Heart right ventricle (tissue), 16 donors: ENCODE results near the gene UBQLN1. TPM values are rescaled to one million over a fixed set of nuclear protein-coding genes. Genes with fewer than 3 reads are reported as not detected.

Experiments
- ATAC-seq, 8 donors: fragments of 200-7000 bp; cut with Tn5 transposase; one replicate each; pipeline ENCODE4 v1.9.1; 2020; ENCODE audit warnings: mild to moderate bottlenecking in 8 of 8, moderate library complexity in 8 of 8, moderate number of reproducible peaks in 1 of 8
- DNase-seq, 2 donors: peaks; one replicate each; pipeline ENCODE4 v3.0.0-alpha.2; 2020
- H3K27ac ChIP-seq, 10 donors: fragments of 200-600 bp; sonication (generic) in 2 of 10; one replicate each; pipeline versions ENCODE4 v1.5.0 to v1.8.0; 2020 to 2022; ENCODE audit warnings: mild to moderate bottlenecking in 3 of 10
- H3K27me3 ChIP-seq, 7 donors: fragments of 200-600 bp; one replicate each; pipeline ENCODE4 v1.8.0; 2021 to 2022; ENCODE audit warnings: mild to moderate bottlenecking in 2 of 7
- H3K36me3 ChIP-seq, 9 donors: fragments of 200-600 bp; sonication (generic) in 1 of 9; one replicate each; pipeline versions ENCODE4 v1.5.0 to v1.8.0; 2020 to 2022; ENCODE audit warnings: mild to moderate bottlenecking in 2 of 9
- H3K4me1 ChIP-seq, 9 donors: fragments of 200-600 bp; sonication (generic) in 1 of 9; one replicate each; pipeline versions ENCODE4 v1.5.0 to v1.8.0; 2020 to 2022; ENCODE audit warnings: mild to moderate bottlenecking in 4 of 9
- H3K4me3 ChIP-seq, 10 donors: fragments of 200-600 bp; sonication (generic) in 2 of 10; one replicate each; pipeline versions ENCODE4 v1.5.0 to v1.8.0; 2020 to 2022; ENCODE audit warnings: mild to moderate bottlenecking in 7 of 10, moderate library complexity in 2 of 10
- H3K9me3 ChIP-seq, 11 donors: fragments of 200-600 bp in 10 of 11; sonication (generic) in 2 of 11; one replicate each; pipeline versions ENCODE4 v1.5.0 to v1.8.0; 2013 to 2022; ENCODE audit warnings: mild to moderate bottlenecking in 2 of 11, control low read depth in 1 of 11, moderate library complexity in 1 of 11
- CTCF ChIP-seq, 9 donors: fragments of 200-600 bp; sonication (generic) in 2 of 9; IDR thresholded peaks; one replicate each; pipeline versions ENCODE4 v1.5.0 to v1.8.0; 2021 to 2022; ENCODE audit warnings: antibody characterized with exemption in 9 of 9, mild to moderate bottlenecking in 5 of 9, moderate library complexity in 1 of 9
- WGBS, 2 donors: extraction: QIAGEN DNeasy Blood & Tissue Kit; methylation state at CpG; one replicate each; pipeline ENCODE4 v1.1.7; 2013; ENCODE audit warnings: inconsistent platforms in 1 of 2; 5-methylcytosine and 5-hydroxymethylcytosine counted together
- intact Hi-C, 10 donors: fragments of 100-400 bp; cut with DNase I; formaldehyde crosslinking; loops; one replicate each; pipeline versions ENCODE4 v1.11.1 to v1.14.2; 2022
- polyA plus RNA-seq, 2 donors: library from polyadenylated mRNA; stranded (reverse); fragments of 200-250 nt; gene quantifications; one replicate each; pipeline ENCODE4 v1.2.3, GENCODE V29; 2013
- total RNA-seq, 10 donors: library from RNA; stranded (reverse); fragmentation: NEBNext Ultra II Directional in 3 of 10; extraction: Animal tissue kit (Norgen Biotek cat#: 25700) in 3 of 10; gene quantifications; one replicate each; pipeline versions ENCODE4 v1.2.1 to v1.2.4, GENCODE V29; 2021 to 2023
- donor health status: Arrhythmogenic right ventricular cardiomyopathy.
- donor health status: ischemic (EF 13 %, LVEDD 7.1; RV severe dilation, severe dysfunction).
- donor health status: healthy with polysubstance abuse.
- donor health status: DM: no; HTN: yes; CAD: no.
- donor health status: DM: no; HTN: no; CAD: no.
- donor health status: ischemic (EF 25% LVEDD 6.9; RV normal size, moderate dysfunction).
- donor health status: ischemic (EF 25% LVEDD 5.7; RV mildly dilated, moderate dysfunction).
- donor health status: healthy.
- donor health status: DM: yes; HTN: yes; CAD: no.
- donor health status: Ischemic cardiomyopathy.
- donor health status: ischemic (EF 35%, LVEDD 5.7; RV mildly dilated, moderate dysfunction).
- donor health status: nonischemic (EF 11% LVEDD 7.7; RV severe dilation, severe dysfunction).
- donor health status: DM: yes; HTN: yes; CAD: no.
- donor health status: PGD.
- donor health status: ischemic (EF 29% LVEDD 5.4; RV normal size, mild dysfunction).
- donor health status: nonischemic (EF 23%, LVEDD 6.1; RV moderate dilation, normal function).

UBQLN1 gene
- total and polyA plus RNA-seq, 12 donors = 20.2 to 123 (median 92.6) TPM

DNA sequence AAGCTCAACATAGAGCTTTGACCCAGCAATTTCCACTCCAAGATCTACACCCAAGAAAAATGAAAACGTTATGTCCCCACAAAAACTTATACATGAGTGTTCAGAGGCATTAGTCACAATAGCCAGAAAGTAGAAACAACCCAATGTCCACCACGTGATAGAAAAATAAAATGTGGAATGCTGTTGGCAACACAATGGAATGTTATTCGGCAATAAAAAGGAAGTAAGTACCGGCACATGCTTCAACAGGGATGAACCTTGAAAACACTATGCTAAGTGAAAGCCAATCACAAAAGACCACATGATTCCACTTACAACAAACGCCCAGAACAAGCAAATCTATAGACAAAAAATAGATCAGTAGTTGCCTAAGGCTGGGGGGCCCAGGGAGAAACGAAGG lies 6.0 kb downstream of the UBQLN1 start:
- no peaks in the 10 kb centered on the region for H3K27me3 ChIP-seq
- TF ChIP-seq CTCF (IDR thresholded peaks at IDR 0.05) = no peak
- no peak overlapping the region for H3K4me3 ChIP-seq
- intact Hi-C loops = loop anchor here in 1 of 10 donors (10.0 kb wide), 1 partner anchor 47 kb away; no protein-coding TSS in a partner anchor
- WGBS, 2 donors = 31 to 32% methylated on average over 6 of the region's 6 CpGs
- peak in 4 of 8 donors; percentile 33 to 51 (median 39) for ATAC-seq
- peaks cover 0 to 90% (median 62%) of the 10 kb centered on the region in 9 donors for H3K4me1 ChIP-seq
- peaks cover 0 to 7% (median 0%) of the 10 kb centered on the region in 11 donors for H3K9me3 ChIP-seq
- H3K36me3 ChIP-seq = peaks cover 0 to 5% (median 0%) of the 10 kb centered on the region in 9 donors
- no peak for DNase-seq
- peak overlapping the region in 4 of 10 donors; percentile 10 to 46 (median 19) for H3K27ac ChIP-seq

DNA sequence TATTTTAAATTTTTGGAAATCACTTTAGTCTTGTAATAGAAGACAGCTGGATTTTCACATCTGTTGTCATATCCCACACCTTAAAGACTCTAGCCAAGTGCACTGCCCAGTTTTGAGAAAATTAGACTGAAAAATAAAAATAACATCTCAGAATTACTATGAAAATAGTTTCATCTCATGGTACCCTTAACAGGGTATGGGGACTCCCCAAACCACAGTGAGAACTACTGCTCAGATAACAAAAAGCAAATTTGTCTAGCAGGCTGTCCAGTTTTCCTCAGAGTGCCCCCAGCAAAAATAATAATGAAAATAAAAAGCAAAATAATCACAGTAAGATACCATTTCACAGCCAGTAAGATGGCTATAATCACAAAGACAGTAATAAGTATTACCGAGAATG lies 6.5 kb downstream of the UBQLN1 start:
- peak overlapping the region in 4 of 10 donors; percentile 10 to 46 (median 12) for H3K27ac ChIP-seq
- no peak for TF ChIP-seq CTCF (IDR thresholded peaks at IDR 0.05)
- DNase-seq = no peak
- no peak for ATAC-seq
- no peaks in the 10 kb centered on the region for H3K27me3 ChIP-seq
- H3K9me3 ChIP-seq = peaks cover 0 to 7% (median 0%) of the 10 kb centered on the region in 11 donors
- intact Hi-C loops = loop anchor here in 1 of 10 donors (10.0 kb wide), 1 partner anchor 46 kb away; no protein-coding TSS in a partner anchor
- H3K4me1 ChIP-seq = peaks cover 0 to 87% (median 58%) of the 10 kb centered on the region in 9 donors
- WGBS, 2 donors = 84 to 89% methylated on average over 1 of the region's 1 CpG
- peaks cover 0 to 5% (median 0%) of the 10 kb centered on the region in 9 donors for H3K36me3 ChIP-seq
- H3K4me3 ChIP-seq = no peak overlapping the region

DNA sequence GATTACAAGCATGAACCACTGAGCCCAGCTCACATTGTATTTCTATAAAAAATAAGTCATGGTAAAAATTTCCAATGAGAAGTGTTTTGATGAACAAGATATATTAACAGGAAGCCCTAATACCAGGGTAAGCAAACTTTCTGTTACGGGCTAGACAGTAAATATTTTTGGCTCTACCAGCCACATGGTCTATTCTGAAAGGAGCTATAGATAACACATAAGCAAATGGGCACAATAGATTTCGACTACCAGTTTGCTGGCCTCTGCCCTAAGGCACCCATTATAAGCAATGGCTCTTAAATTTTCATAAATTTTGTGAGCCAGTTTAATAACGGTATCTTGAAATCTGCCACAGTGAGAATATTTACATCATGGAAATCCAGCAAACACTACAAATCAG lies 8.1 kb downstream of the UBQLN1 start:
- DNase-seq = no peak
- no peak for TF ChIP-seq CTCF (IDR thresholded peaks at IDR 0.05)
- Histone ChIP-seq H3K27ac (no peak overlapping the region), H3K36me3 (peaks cover 0 to 5% (median 0%) of the 10 kb centered on the region in 9 donors), H3K27me3 (no peaks in the 10 kb centered on the region), H3K4me3 (no peak overlapping the region), H3K9me3 (no peaks in the 10 kb centered on the region), H3K4me1 (peaks cover 0 to 83% (median 53%) of the 10 kb centered on the region in 9 donors)
- intact Hi-C loops = loop anchor here in 1 of 10 donors (10.0 kb wide), 1 partner anchor 45 kb away; no protein-coding TSS in a partner anchor
- 74 to 76% methylated on average over 3 of the region's 3 CpGs for WGBS, 2 donors
- peak in 1 of 8 donors; percentile 30 for ATAC-seq

GRCh38 chr9:83698976-83699585 lies 8.7 kb downstream of the UBQLN1 start:
- intact Hi-C loops = no loop called here
- no peaks in the 10 kb centered on the region for H3K27me3 ChIP-seq
- H3K4me1 ChIP-seq = peaks cover 0 to 86% (median 54%) of the 10 kb centered on the region in 9 donors
- DNase-seq (no peak), ATAC-seq (peak in 1 of 8 donors; percentile 11)
- H3K4me3 ChIP-seq = no peak overlapping the region
- no peaks in the 10 kb centered on the region for H3K9me3 ChIP-seq
- no peak overlapping the region for H3K27ac ChIP-seq
- no peak for TF ChIP-seq CTCF (IDR thresholded peaks at IDR 0.05)
- no peaks in the 10 kb centered on the region for H3K36me3 ChIP-seq
- WGBS, 2 donors = 76 to 77% methylated on average over 4 of the region's 4 CpGs
